Measurements from ENCODE around the gene PCDHGB6.
"Not testable (repeated sequence)": the region's sequence is repeated elsewhere in the genome, so short reads cannot be mapped to it uniquely, and the experiment has no call there.

PCDHGB6 gene

GRCh38 chr5:141407790-141408505 lies at the start of gene PCDHGB6:
Gene PCDHGB6 (plus strand): TSS chr5:141408021. CDS start chr5:141408203, 182 bp downstream.
- H3K4me3 ChIP-seq; H3K27ac ChIP-seq; H3K9me3 ChIP-seq (ENCODE audit: low read depth, low read length); H3K36me3 ChIP-seq (ENCODE audit: insufficient read depth, low read length); H3K9ac ChIP-seq (ENCODE audit: insufficient read length); DNase-seq (ENCODE audit: low read depth, low spot score): not testable (repeated sequence)

- Histone ChIP-seq H3K4me3 (peak within 1 kb of the TSS; percentile 49), H3K9me3 (ENCODE audit: low read depth, low read length) (peaks cover 5% of the 10 kb centered on the region; the same call in 1 of the 2 replicates), H3K9ac (ENCODE audit: insufficient read length) (no peak within 1 kb of the TSS), H3K36me3 (ENCODE audit: insufficient read depth, low read length) (no peaks in the 10 kb centered on the region), H3K27ac (no peak within 1 kb of the TSS)
- DNase-seq (ENCODE audit: low read depth, low spot score) = no peak
- TF ChIP-seq FOXP2 (optimal IDR thresholded peaks at IDR 0.05; ENCODE audit: control extremely low read depth, extremely low read length, insufficient read depth) = no peak
- TF ChIP-seq POLR2AphosphoS5 (IDR thresholded peaks at IDR 0.05; ENCODE audit: borderline replicate concordance, low read depth, low read length) = no peak
- TF ChIP-seq EZH2 (IDR thresholded peaks at IDR 0.05) = no peak
These were observed 47.9 kb upstream of the PCDHGB6 start, which contains the start of gene PCDHGB2 for GRCh38 chr5:141359790-141360426. Gene PCDHGB2 (plus strand): TSS chr5:141359994. CDS start chr5:141360136, 142 bp downstream.

- no peak for TF ChIP-seq EZH2 (IDR thresholded peaks at IDR 0.05)
- no peak for TF ChIP-seq FOXP2 (optimal IDR thresholded peaks at IDR 0.05; ENCODE audit: control extremely low read depth, extremely low read length, insufficient read depth)
- no peak for TF ChIP-seq POLR2AphosphoS5 (IDR thresholded peaks at IDR 0.05; ENCODE audit: borderline replicate concordance, low read depth, low read length)
- Histone ChIP-seq H3K9ac (ENCODE audit: insufficient read length) (no peak overlapping the region), H3K27ac (no peak overlapping the region), H3K4me3 (no peak overlapping the region), H3K36me3 (ENCODE audit: insufficient read depth, low read length) (no peaks in the 10 kb centered on the region), H3K9me3 (ENCODE audit: low read depth, low read length) (peaks cover 5% of the 10 kb centered on the region; the same call in 1 of the 2 replicates)
- no peak for DNase-seq (ENCODE audit: low read depth, low spot score)
These were observed 47.1 kb upstream of the PCDHGB6 start for GRCh38 chr5:141360685-141361084.

GRCh38 chr5:141362719-141363118 lies 45.1 kb upstream of the PCDHGB6 start:
- Histone ChIP-seq H3K9ac (ENCODE audit: insufficient read length) (no peak overlapping the region), H3K4me3 (0 out of 2 replicates have a peak overlapping the region, but pooled peaks have one; percentile 7), H3K36me3 (ENCODE audit: insufficient read depth, low read length) (no peaks in the 10 kb centered on the region), H3K9me3 (ENCODE audit: low read depth, low read length) (peaks cover 5% of the 10 kb centered on the region; the same call in 1 of the 2 replicates), H3K27ac (no peak overlapping the region)
- no peak for DNase-seq (ENCODE audit: low read depth, low spot score)
- TF ChIP-seq FOXP2 (optimal IDR thresholded peaks at IDR 0.05; ENCODE audit: control extremely low read depth, extremely low read length, insufficient read depth) (no peak), POLR2AphosphoS5 (IDR thresholded peaks at IDR 0.05; ENCODE audit: borderline replicate concordance, low read depth, low read length) (no peak), EZH2 (IDR thresholded peaks at IDR 0.05) (no peak)

- Histone ChIP-seq H3K9me3 (ENCODE audit: low read depth, low read length) (peaks cover 5% of the 10 kb centered on the region; the same call in 1 of the 2 replicates), H3K9ac (ENCODE audit: insufficient read length) (no peak within 1 kb of the TSS), H3K36me3 (ENCODE audit: insufficient read depth, low read length) (no peaks in the 10 kb centered on the region), H3K4me3 (no peak within 1 kb of the TSS), H3K27ac (no peak within 1 kb of the TSS)
- DNase-seq (ENCODE audit: low read depth, low spot score) = no peak
- no peak for TF ChIP-seq EZH2 (IDR thresholded peaks at IDR 0.05)
- TF ChIP-seq POLR2AphosphoS5 (IDR thresholded peaks at IDR 0.05; ENCODE audit: borderline replicate concordance, low read depth, low read length) = no peak
These were observed 43.7 kb upstream of the PCDHGB6 start, which contains the start of gene PCDHGA5 for GRCh38 chr5:141363952-141364660. Gene PCDHGA5 (plus strand): TSS chr5:141364162. CDS start chr5:141364331, 169 bp downstream.

GRCh38 chr5:141366016-141366896 lies 41.6 kb upstream of the PCDHGB6 start:
- H3K9ac ChIP-seq (ENCODE audit: insufficient read length) = no peak overlapping the region
- no peaks in the 10 kb centered on the region for H3K36me3 ChIP-seq (ENCODE audit: insufficient read depth, low read length)
- TF ChIP-seq EZH2 (IDR thresholded peaks at IDR 0.05) (no peak), FOXP2 (optimal IDR thresholded peaks at IDR 0.05; ENCODE audit: control extremely low read depth, extremely low read length, insufficient read depth) (no peak), POLR2AphosphoS5 (IDR thresholded peaks at IDR 0.05; ENCODE audit: borderline replicate concordance, low read depth, low read length) (no peak)
- DNase-seq (ENCODE audit: low read depth, low spot score) = no peak
- no peak overlapping the region for H3K27ac ChIP-seq
- H3K9me3 ChIP-seq (ENCODE audit: low read depth, low read length) = peaks cover 5% of the 10 kb centered on the region; the same call in 1 of the 2 replicates
- H3K4me3 ChIP-seq = no peak overlapping the region

- no peak within 1 kb of the TSS for H3K4me3 ChIP-seq
- no peak within 1 kb of the TSS for H3K9ac ChIP-seq (ENCODE audit: insufficient read length)
- no peak for TF ChIP-seq FOXP2 (optimal IDR thresholded peaks at IDR 0.05; ENCODE audit: control extremely low read depth, extremely low read length, insufficient read depth)
- no peak for TF ChIP-seq EZH2 (IDR thresholded peaks at IDR 0.05)
- TF ChIP-seq POLR2AphosphoS5 (IDR thresholded peaks at IDR 0.05; ENCODE audit: borderline replicate concordance, low read depth, low read length) = no peak
- DNase-seq (ENCODE audit: low read depth, low spot score) = no peak
- H3K27ac ChIP-seq = no peak within 1 kb of the TSS
- H3K36me3 ChIP-seq (ENCODE audit: insufficient read depth, low read length) = no peaks in the 10 kb centered on the region
- H3K9me3 ChIP-seq (ENCODE audit: low read depth, low read length) = no peaks in the 10 kb centered on the region
These were observed 37.6 kb upstream of the PCDHGB6 start, which contains the start of gene PCDHGB3 for GRCh38 chr5:141369994-141370848. Gene PCDHGB3 (plus strand): TSS chr5:141370242. CDS start chr5:141370395, 153 bp downstream.
